Measurements from ENCODE around the gene ARHGAP26.

DNA sequence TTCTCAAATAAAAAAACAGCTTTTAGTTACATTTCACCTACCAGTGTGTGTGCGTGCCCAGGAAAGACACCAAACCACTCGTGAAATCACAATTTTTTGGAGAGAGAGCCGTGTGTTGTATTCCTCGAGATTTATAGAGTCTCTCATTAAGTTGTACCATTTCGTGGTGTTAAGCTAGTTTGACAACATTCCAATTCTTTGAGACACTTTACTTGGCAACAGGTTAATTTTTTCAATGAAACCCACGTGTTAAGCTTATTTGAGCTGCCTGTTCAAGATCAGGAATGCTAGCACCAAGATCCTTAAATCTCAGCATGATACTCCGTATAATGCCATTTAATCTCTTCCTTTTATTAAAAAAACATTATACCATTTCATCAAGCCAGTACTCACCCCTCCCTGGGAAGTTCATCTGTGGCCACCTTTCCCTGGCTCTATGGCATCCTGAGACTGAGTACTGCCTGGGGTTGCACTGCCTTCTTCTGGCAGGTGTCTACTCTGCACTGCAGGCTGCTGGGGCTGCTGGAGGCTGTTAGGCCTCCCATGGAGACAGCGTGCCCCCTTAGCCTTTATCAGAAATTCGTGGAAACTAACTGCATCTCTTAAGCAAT, 143.7 kb downstream of the ARHGAP26 start:
- TF ChIP-seq, protein P1, sequence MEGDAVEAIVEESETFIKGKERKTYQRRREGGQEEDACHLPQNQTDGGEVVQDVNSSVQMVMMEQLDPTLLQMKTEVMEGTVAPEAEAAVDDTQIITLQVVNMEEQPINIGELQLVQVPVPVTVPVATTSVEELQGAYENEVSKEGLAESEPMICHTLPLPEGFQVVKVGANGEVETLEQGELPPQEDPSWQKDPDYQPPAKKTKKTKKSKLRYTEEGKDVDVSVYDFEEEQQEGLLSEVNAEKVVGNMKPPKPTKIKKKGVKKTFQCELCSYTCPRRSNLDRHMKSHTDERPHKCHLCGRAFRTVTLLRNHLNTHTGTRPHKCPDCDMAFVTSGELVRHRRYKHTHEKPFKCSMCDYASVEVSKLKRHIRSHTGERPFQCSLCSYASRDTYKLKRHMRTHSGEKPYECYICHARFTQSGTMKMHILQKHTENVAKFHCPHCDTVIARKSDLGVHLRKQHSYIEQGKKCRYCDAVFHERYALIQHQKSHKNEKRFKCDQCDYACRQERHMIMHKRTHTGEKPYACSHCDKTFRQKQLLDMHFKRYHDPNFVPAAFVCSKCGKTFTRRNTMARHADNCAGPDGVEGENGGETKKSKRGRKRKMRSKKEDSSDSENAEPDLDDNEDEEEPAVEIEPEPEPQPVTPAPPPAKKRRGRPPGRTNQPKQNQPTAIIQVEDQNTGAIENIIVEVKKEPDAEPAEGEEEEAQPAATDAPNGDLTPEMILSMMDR (IDR thresholded peaks at IDR 0.05), result no peak
- TF ChIP-seq POLR2A (IDR thresholded peaks at IDR 0.05) (no peak), POLR2AphosphoS5 (IDR thresholded peaks at IDR 0.05) (no peak)
